GM18526 (cell line): Measurements from ENCODE around the gene MPIG6B.

Experiments
- POLR2A ChIP-seq: IDR thresholded peaks from 3 replicates; pipeline ENCODE4 v1.6.1; 2011; ENCODE audit not compliant: insufficient read length; ENCODE audit errors: extremely low read depth

The MPIG6B gene

GRCh38 chr6:31691564-31692108 lies 31.5 kb upstream of the MPIG6B start:
- TF ChIP-seq POLR2A, result no peak

GRCh38 chr6:31692353-31692752 lies 30.8 kb upstream of the MPIG6B start:
- TF ChIP-seq POLR2A, result no peak

- no peak for TF ChIP-seq POLR2A
These were observed 30.3 kb upstream of the MPIG6B start for GRCh38 chr6:31692886-31693285.

GRCh38 chr6:31693535-31693934 lies 29.6 kb upstream of the MPIG6B start:
- TF ChIP-seq POLR2A, result no peak

- no peak for TF ChIP-seq POLR2A
These were observed 25.6 kb upstream of the MPIG6B start for GRCh38 chr6:31697555-31697954.

- no peak for TF ChIP-seq POLR2A
These were observed 22.3 kb upstream of the MPIG6B start for GRCh38 chr6:31700740-31701401.

- TF ChIP-seq POLR2A, result no peak
These were observed 21.3 kb upstream of the MPIG6B start for GRCh38 chr6:31701666-31702404.

GRCh38 chr6:31702405-31702818 lies 20.8 kb upstream of the MPIG6B start:
- TF ChIP-seq POLR2A, result no peak

- TF ChIP-seq POLR2A, result peak; percentile 90
These were observed 20.1 kb upstream of the MPIG6B start, which contains the start of gene ABHD16A for GRCh38 chr6:31702819-31703716. Gene ABHD16A, minus strand, starts transcription at chr6:31703324. Its CDS starts 43 bp downstream, at chr6:31703281.

- no peak for TF ChIP-seq POLR2A
These were observed 17.2 kb upstream of the MPIG6B start for GRCh38 chr6:31705931-31706330.

GRCh38 chr6:31706599-31706998 lies 16.6 kb upstream of the MPIG6B start, which contains the start of gene LY6G6F:
Gene LY6G6F, plus strand, starts transcription at chr6:31706866. Its CDS starts 41 bp downstream, at chr6:31706907.
- no peak for TF ChIP-seq POLR2A

- TF ChIP-seq POLR2A, result no peak
These were observed 15.5 kb upstream of the MPIG6B start for GRCh38 chr6:31707701-31708100.

- TF ChIP-seq POLR2A, result no peak
These were observed 14.9 kb upstream of the MPIG6B start for GRCh38 chr6:31708224-31708623.

- TF ChIP-seq POLR2A, result no peak
These were observed 12.5 kb upstream of the MPIG6B start for GRCh38 chr6:31710523-31711219.
